ENCODE results near the gene PFKL.

Gene PFKL

DNA sequence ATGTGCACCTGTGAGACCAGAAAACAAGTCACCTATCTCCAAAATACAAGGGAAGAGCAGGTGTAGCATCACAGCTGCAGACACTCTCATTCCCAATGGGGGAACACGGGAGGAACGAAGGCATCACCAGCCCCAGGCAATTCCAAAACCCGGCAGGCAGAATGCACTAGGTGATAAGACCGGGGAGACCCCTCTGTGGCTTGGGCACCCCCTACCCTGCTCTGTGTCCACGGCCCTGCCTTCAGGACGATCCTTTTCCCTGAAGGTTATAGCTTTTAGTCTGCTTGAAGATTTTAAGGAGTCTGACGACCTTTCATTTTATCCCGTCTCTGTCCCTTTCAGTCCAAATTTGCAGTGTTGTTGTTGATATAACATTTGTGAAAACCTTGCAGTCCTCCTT is 72.8 kb downstream of the PFKL start:
- Mint-ChIP-seq H3K9me3 (peaks cover 0 to 4% of the 10 kb centered on the region in 2 donors), H3K27me3 (peaks cover 5 to 10% of the 10 kb centered on the region in 2 donors), H3K27ac (no peak overlapping the region), H3K4me3 (no peak overlapping the region), H3K36me3 (ENCODE audit: insufficient read depth) (peaks cover 5% of the 10 kb centered on the region), H3K4me1 (ENCODE audit: low read depth in 2 of 2) (peaks cover 29% of the 10 kb centered on the region in 2 donors)
- DNase-seq (no peak), ATAC-seq (replicated peaks) (no peak)

DNA sequence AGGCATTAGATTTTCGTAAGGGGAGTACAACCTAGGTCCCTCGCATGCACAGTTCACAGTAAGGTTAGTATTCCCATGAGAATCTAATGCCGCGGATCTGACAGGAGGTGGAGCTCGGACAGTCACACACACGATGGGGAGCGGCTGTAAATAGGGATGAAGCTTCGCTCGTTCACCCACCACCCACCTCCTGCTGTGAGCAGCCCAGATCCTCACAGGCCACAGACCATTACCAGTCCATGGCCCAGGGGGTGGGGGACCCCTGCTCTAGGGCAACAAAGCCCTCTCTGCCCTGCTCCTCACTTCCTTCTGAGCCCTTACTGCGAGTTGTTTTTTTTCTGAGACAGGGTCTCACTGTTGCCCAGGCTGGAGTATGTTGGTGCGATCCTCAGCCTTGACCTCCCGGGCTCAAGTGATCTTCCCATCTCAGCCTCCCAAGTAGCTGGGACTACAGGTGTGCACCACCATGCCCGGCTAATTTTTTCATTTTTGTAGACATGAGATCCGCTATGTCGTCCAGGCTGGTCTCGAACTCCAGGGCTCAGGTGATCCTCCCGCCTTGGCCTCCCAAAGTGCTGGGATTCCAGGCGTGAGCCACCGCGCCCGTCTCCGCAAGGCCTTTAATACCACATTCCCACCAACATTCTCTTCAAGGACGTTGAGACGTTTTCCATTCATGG is 74.9 kb downstream of the PFKL start:
- Mint-ChIP-seq H3K27me3 (peaks cover 5 to 10% of the 10 kb centered on the region in 2 donors), H3K4me1 (ENCODE audit: low read depth in 2 of 2) (peaks cover 29% of the 10 kb centered on the region in 2 donors), H3K36me3 (ENCODE audit: insufficient read depth) (peaks cover 5% of the 10 kb centered on the region)

GRCh38 chr21:44375281-44375651 is 75.4 kb downstream of the PFKL start:
- Mint-ChIP-seq H3K9me3 (peaks cover 0 to 4% of the 10 kb centered on the region in 2 donors), H3K4me3 (peak overlapping the region; percentile 65 to 77), H3K36me3 (ENCODE audit: insufficient read depth) (peaks cover 5% of the 10 kb centered on the region), H3K4me1 (ENCODE audit: low read depth in 2 of 2) (peaks cover 29% of the 10 kb centered on the region in 2 donors), H3K27ac (peak overlapping the region; percentile 29 to 59), H3K27me3 (peaks cover 5 to 10% of the 10 kb centered on the region in 2 donors)
- peak; percentile 97 for ATAC-seq (replicated peaks)
- DNase-seq, result peak; percentile 39 to 50 (median 43)

More for the DNA sequence above, 74.9 kb downstream of the PFKL start:
- peak overlapping the region; percentile 65 to 77 for H3K4me3 Mint-ChIP-seq
- no peak for DNase-seq
- ATAC-seq (replicated peaks), result no peak
- peaks cover 0 to 4% of the 10 kb centered on the region in 2 donors for H3K9me3 Mint-ChIP-seq
- H3K27ac Mint-ChIP-seq, result peak overlapping the region; percentile 29 to 59

DNA sequence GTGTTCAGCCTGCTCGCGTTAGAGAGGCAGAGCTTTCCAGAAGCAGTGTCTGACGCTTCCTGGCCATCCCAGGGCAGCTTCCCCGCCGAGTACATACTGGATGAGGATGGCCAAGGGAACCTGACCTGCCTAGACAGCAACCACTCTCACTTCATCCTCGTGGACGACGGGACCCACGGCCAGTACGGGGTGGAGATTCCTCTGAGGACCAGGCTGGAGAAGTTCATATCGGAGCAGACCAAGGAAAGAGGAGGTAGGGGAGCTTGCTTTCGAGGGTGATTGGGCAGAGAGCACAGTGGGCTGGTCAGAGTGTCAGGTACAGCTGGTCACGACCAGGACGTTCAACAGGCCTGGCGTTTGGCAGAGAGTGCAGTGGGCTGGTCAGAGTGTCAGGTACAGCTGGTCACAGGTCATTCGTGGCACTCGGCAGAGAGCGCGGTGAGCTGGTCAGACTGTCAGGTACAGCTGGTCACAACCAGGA is 75.9 kb downstream of the PFKL start:
- Mint-ChIP-seq H3K36me3 (ENCODE audit: insufficient read depth) (peaks cover 5% of the 10 kb centered on the region), H3K4me3 (peak overlapping the region; percentile 65 to 77), H3K9me3 (peaks cover 0 to 4% of the 10 kb centered on the region in 2 donors), H3K27ac (no peak overlapping the region), H3K4me1 (ENCODE audit: low read depth in 2 of 2) (peaks cover 29 to 32% of the 10 kb centered on the region in 2 donors), H3K27me3 (peaks cover 5 to 10% of the 10 kb centered on the region in 2 donors)
- DNase-seq (no peak), ATAC-seq (replicated peaks) (no peak)

- ATAC-seq (replicated peaks), result no peak
- Mint-ChIP-seq H3K36me3 (ENCODE audit: insufficient read depth) (peaks cover 5% of the 10 kb centered on the region), H3K27ac (no peak overlapping the region), H3K4me3 (no peak overlapping the region), H3K9me3 (peaks cover 0 to 3% of the 10 kb centered on the region in 2 donors), H3K27me3 (peaks cover 5 to 10% of the 10 kb centered on the region in 2 donors), H3K4me1 (ENCODE audit: low read depth in 2 of 2) (peaks cover 26 to 31% of the 10 kb centered on the region in 2 donors)
- no peak for DNase-seq
Measured at GRCh38 chr21:44376606-44377005, 76.8 kb downstream of the PFKL start.

Data from effector memory CD8-positive, alpha-beta T cell (primary cell).